GM10266 (cell line): ENCODE data around the gene CCL24.
"Not testable (repeated sequence)": the region's sequence is repeated elsewhere in the genome, so short reads cannot be mapped to it uniquely, and the experiment has no call there.

Experiments
- DNase-seq: peaks from one replicate; pipeline ENCODE4 v3.0.0; 2012; ENCODE audit errors: extremely low spot score
- TF ChIP-seq, protein P1 (sequence below): IDR thresholded peaks from 2 replicates; pipeline ENCODE4 v1.5.1; 2012; ENCODE audit warnings: mild to moderate bottlenecking, low read depth; ENCODE audit not compliant: control insufficient read depth, insufficient read depth; ENCODE audit errors: missing control alignments

The CCL24 gene

DNA sequence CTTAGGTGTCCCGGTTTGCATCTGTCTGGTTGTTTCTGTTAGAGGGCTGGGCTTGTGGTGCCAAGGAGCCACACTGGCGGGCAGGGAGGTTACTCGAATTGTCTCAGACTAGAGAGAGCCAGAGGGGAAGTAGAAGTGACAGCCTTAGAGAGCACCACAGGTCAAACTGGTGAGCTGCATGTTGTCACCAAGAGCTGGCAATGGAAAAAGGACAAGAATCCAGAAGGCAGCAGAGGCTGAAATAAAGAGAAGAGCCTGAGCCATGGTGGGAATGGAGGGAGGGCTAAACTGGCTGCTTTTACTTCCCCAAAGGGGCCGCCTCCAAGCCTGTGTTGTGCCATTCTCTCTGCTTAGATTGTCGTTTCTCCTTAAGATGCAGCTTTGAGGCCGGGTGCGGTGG is 34.1 kb upstream of the CCL24 start:
- DNase-seq = no peak
- TF ChIP-seq, protein P1, sequence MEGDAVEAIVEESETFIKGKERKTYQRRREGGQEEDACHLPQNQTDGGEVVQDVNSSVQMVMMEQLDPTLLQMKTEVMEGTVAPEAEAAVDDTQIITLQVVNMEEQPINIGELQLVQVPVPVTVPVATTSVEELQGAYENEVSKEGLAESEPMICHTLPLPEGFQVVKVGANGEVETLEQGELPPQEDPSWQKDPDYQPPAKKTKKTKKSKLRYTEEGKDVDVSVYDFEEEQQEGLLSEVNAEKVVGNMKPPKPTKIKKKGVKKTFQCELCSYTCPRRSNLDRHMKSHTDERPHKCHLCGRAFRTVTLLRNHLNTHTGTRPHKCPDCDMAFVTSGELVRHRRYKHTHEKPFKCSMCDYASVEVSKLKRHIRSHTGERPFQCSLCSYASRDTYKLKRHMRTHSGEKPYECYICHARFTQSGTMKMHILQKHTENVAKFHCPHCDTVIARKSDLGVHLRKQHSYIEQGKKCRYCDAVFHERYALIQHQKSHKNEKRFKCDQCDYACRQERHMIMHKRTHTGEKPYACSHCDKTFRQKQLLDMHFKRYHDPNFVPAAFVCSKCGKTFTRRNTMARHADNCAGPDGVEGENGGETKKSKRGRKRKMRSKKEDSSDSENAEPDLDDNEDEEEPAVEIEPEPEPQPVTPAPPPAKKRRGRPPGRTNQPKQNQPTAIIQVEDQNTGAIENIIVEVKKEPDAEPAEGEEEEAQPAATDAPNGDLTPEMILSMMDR = no peak

DNA sequence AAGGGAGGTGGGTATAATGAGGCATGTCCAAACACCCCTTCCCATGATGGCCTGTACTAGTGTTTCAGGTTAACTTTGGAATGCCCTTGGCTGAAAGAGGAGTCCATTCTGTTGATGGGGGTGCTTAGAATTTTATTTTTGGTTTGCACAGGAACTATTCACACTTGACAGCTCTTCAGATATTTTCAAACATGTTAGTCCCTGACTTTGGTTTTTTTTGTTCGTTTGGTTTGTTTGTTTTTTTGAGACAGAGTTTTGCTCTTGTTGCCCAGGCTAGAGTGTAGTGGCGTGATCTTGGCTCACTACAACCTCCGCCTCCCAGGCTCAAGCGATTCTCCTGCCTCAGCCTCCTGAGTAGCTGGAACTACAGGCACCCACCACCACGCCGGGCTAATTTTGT is 31.5 kb upstream of the CCL24 start:
- DNase-seq = not testable (repeated sequence)

DNA sequence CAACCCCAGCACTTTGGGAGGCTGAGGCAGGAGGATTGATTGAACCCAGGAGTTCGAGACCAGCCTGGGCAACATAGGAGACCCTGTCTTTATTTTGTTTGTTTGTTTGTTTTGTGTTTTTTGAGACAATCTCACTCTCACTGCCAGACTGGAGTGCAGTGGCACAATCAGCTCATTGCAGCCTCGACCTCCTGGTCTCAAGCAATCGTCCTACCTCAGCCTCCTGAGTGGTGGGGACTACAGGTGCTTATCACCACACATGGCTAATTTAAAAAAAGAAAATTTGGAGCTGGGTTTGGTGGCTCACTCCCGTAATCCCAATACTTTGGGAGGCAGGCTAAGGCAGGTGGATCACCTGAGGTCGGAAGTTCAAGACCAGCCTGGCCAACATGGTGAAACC is 30.6 kb upstream of the CCL24 start:
- TF ChIP-seq, protein P1 = no peak
- no peak for DNase-seq

DNA sequence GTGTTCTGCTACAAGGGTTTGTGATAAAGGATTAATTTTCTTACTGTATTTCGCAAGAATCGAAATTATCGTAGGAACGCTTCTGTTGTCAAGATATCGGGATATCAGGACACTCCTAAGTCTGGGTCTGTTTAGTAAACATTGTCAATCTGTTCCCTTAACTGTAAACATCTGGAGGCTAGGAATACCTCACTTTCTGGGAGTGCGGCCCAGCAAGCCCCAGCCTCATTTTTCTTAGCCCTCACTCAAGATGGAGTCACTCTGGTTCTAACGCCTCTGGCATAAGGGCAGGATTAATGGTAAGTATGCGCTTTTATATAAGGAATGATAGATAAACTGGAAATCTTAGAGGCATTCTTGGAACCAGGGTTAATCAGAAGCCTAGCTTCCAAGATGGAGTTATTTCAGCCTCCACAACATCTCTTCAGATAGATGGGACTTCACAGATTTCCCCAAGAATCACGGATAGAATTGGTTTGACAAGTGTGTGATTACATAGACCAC is 30.1 kb upstream of the CCL24 start:
- TF ChIP-seq, protein P1 = no peak
- no peak for DNase-seq

DNA sequence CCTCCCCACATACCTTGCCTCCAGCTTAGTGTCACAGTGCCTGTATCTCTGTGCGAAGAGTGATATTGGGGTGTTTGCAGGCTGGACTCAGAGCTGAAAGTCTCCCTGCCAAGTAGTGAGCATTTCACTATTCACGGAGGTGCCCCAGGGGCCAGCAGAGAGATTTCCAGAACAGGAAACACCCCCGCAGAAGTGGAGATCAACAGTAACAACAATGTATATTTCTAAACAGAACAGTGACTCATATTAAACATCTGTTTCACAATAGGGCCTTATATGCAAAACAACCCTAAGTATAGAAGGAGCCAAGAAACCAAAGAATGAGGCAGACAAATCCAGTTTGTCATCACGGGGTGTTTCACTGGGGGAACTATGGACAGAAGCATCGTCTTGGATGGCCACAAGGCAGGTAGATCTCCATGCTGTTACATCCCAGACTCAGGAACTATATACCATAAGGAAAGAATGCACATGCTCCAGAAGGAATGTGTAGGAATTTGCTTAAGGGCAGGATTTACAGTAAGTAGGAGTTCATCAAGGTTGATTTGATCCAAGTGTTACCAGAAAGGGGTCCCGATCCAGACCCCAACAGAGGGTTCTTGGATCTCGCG is 29.3 kb upstream of the CCL24 start:
- DNase-seq = peak; percentile 72
- TF ChIP-seq, protein P1 = no peak

DNA sequence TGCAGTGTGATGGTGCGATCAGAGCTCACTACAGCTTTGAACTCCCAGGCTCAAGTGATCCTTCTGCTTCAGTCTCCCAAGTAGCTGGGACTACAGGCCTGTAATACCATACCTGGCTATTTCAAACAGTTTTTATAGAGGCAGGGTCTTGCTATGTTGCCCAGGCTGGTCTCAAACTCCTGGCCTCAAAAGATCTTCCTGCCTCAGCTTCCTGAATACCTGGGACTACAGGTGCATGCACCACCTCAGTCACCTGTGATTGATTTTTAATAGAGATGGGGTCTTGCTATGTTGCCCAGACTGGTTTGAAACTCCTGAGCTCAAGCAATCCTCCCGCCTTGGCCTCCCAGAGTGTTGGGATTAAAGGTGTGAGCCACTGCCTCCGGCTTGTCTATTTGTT is 26.4 kb upstream of the CCL24 start:
- no peak for DNase-seq
- TF ChIP-seq, protein P1 = no peak

DNA sequence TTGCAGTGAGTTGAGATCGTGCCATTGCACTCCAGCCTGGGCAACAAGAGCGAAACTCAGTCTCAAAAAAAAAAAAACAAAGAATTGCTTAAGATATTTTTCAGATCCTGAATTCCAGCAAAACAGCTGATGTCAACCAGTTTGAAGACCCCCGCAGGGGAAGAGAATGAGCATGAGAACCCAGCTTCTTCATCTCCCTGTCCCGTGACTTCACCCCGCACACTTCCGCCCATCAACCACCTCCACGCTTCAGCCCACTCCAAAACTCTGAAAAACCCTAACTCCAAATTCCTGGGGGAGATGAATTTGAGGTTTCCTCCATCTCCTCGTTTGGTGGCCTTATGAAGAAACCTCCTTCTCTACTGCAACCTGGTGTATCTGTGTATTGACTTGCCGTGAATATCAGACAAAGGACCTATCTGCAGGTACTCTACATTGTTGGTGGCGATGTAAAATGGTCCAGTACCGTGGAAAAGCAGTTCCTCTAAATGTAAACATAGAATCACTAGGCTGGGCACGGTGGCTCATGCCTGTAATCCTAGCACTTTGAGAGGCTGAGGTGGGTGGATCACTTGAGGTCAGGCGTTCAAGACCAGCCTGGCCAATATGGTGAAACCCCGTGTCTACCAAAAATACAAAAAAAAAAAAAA is 24.8 kb upstream of the CCL24 start:
- not testable (repeated sequence) for DNase-seq

DNA sequence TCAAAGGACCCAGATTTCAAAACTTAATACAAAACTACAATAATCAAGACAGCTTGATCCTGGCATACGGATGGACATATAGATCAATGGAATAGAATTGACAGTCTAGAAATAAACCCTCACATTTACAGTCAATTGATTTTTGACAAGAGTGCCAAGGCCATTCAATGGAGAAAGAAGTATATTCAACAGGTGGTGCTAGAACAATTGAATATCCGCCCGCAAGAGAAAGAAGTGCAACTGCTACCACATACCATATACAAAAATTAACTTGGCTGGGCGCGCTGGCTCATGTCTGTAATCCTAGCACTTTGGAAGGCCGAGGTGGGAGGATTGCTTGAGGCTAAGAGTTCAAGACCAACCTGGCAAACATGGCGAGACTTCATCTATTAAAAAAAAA is 23.2 kb upstream of the CCL24 start:
- DNase-seq = no peak
- TF ChIP-seq, protein P1 = no peak
